NCI-H1092 (cell line): ENCODE data around the gene USF3.

Experiments
- DNase-seq: peaks from one replicate; lab custom pipeline; 2025; lab: John Stamatoyannopoulos, UW

Gene USF3

GRCh38 chr3:113696658-113697499 is 437 bp upstream of the USF3 start:
- peak; percentile 99 for DNase-seq

- DNase-seq, result no peak
Observed at GRCh38 chr3:113695431-113695785, 1.0 kb downstream of the USF3 start.

GRCh38 chr3:113690482-113690881 is 6.0 kb downstream of the USF3 start:
- DNase-seq, result no peak

- DNase-seq, result no peak
Observed at GRCh38 chr3:113685956-113686721, 10.3 kb downstream of the USF3 start.

GRCh38 chr3:113685124-113685523 is 11.3 kb downstream of the USF3 start:
- no peak for DNase-seq

GRCh38 chr3:113684271-113684819 is 12.1 kb downstream of the USF3 start:
- no peak for DNase-seq

GRCh38 chr3:113678773-113679172 is 17.7 kb downstream of the USF3 start:
- DNase-seq, result no peak

GRCh38 chr3:113677737-113678136 is 18.7 kb downstream of the USF3 start:
- DNase-seq, result no peak

- DNase-seq, result no peak
Observed at GRCh38 chr3:113676261-113676660, 20.2 kb downstream of the USF3 start.

- no peak for DNase-seq
Observed at GRCh38 chr3:113673593-113673992, 22.8 kb downstream of the USF3 start.

GRCh38 chr3:113668015-113668414 is 28.4 kb downstream of the USF3 start:
- DNase-seq, result no peak

- no peak for DNase-seq
Observed at GRCh38 chr3:113664523-113665094, 31.8 kb downstream of the USF3 start.

- no peak for DNase-seq
Observed at GRCh38 chr3:113663761-113664160, 32.7 kb downstream of the USF3 start.

GRCh38 chr3:113663324-113663750 is 33.1 kb downstream of the USF3 start:
- DNase-seq, result no peak

- no peak for DNase-seq
Observed at GRCh38 chr3:113662824-113663223, 33.6 kb downstream of the USF3 start.

- no peak for DNase-seq
Observed at GRCh38 chr3:113660896-113661295, 35.5 kb downstream of the USF3 start.

- DNase-seq, result no peak
Observed at GRCh38 chr3:113660458-113660857, 36.0 kb downstream of the USF3 start.

GRCh38 chr3:113659996-113660395 is 36.4 kb downstream of the USF3 start:
- DNase-seq, result no peak

- DNase-seq, result no peak
Observed at GRCh38 chr3:113659101-113659541, 37.3 kb downstream of the USF3 start.

GRCh38 chr3:113658107-113658506 is 38.3 kb downstream of the USF3 start:
- no peak for DNase-seq

- DNase-seq, result no peak
Observed at GRCh38 chr3:113654851-113655250, 41.6 kb downstream of the USF3 start.

- DNase-seq, result no peak
Observed at GRCh38 chr3:113654310-113654709, 42.1 kb downstream of the USF3 start.
